SJCRH30 (cell line): Measurements from ENCODE around the gene MAP3K15. TPM values are rescaled to one million over a fixed set of nuclear protein-coding genes. Genes with fewer than 3 reads are reported as not detected.

Source experiments
- DNase-seq, 2 experiments: peaks; one replicate each; pipeline ENCODE4 v3.0.0-alpha.2; 2015 to 2020
- H3K27ac ChIP-seq: fragments of 250-450 bp; sonication (Bioruptor Pico); 2 replicates; pipeline ENCODE4 v1.5.1; 2020; ENCODE audit warnings: mild to moderate bottlenecking, moderate library complexity
- H3K27me3 ChIP-seq: fragments of 250-450 bp; sonication (Bioruptor Pico); 2 replicates; pipeline ENCODE4 v1.5.1; 2020; ENCODE audit warnings: mild to moderate bottlenecking, moderate library complexity
- H3K36me3 ChIP-seq: fragments of 250-450 bp; sonication (Bioruptor Pico); 2 replicates; pipeline ENCODE4 v1.5.1; 2020; ENCODE audit warnings: mild to moderate bottlenecking, moderate library complexity
- H3K4me1 ChIP-seq: fragments of 250-450 bp; sonication (Bioruptor Pico); 2 replicates; pipeline ENCODE4 v1.5.1; 2020; ENCODE audit warnings: mild to moderate bottlenecking, moderate library complexity
- H3K4me3 ChIP-seq: fragments of 250-450 bp; sonication (Bioruptor Pico); 2 replicates; pipeline ENCODE4 v1.5.1; 2020; ENCODE audit warnings: mild to moderate bottlenecking, moderate library complexity
- H3K9me3 ChIP-seq: fragments of 250-450 bp; sonication (Bioruptor Pico); replicated peaks from 2 replicates; pipeline ENCODE4 v1.5.1; 2020; ENCODE audit warnings: mild to moderate bottlenecking, moderate library complexity
- total RNA-seq: library from RNA; depleted of rRNA; stranded (reverse); fragments of >200 nt; shearing (Covaris generic); gene quantifications from 2 replicates; pipeline ENCODE4 v1.2.3, GENCODE V29; 2014; rRNA removed

The MAP3K15 gene, protein sequence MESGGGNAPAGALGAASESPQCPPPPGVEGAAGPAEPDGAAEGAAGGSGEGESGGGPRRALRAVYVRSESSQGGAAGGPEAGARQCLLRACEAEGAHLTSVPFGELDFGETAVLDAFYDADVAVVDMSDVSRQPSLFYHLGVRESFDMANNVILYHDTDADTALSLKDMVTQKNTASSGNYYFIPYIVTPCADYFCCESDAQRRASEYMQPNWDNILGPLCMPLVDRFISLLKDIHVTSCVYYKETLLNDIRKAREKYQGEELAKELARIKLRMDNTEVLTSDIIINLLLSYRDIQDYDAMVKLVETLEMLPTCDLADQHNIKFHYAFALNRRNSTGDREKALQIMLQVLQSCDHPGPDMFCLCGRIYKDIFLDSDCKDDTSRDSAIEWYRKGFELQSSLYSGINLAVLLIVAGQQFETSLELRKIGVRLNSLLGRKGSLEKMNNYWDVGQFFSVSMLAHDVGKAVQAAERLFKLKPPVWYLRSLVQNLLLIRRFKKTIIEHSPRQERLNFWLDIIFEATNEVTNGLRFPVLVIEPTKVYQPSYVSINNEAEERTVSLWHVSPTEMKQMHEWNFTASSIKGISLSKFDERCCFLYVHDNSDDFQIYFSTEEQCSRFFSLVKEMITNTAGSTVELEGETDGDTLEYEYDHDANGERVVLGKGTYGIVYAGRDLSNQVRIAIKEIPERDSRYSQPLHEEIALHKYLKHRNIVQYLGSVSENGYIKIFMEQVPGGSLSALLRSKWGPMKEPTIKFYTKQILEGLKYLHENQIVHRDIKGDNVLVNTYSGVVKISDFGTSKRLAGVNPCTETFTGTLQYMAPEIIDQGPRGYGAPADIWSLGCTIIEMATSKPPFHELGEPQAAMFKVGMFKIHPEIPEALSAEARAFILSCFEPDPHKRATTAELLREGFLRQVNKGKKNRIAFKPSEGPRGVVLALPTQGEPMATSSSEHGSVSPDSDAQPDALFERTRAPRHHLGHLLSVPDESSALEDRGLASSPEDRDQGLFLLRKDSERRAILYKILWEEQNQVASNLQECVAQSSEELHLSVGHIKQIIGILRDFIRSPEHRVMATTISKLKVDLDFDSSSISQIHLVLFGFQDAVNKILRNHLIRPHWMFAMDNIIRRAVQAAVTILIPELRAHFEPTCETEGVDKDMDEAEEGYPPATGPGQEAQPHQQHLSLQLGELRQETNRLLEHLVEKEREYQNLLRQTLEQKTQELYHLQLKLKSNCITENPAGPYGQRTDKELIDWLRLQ (N-terminal part only)
- total RNA-seq = 0.38 and 0.51 TPM in 2 replicates

- DNase-seq = peak; percentile 62 to 64
- peak within 1 kb of the TSS; percentile 53 for H3K4me3 ChIP-seq
- H3K36me3 ChIP-seq = no peaks in the 10 kb centered on the region
- H3K9me3 ChIP-seq = no peaks in the 10 kb centered on the region
- no peaks in the 10 kb centered on the region for H3K27me3 ChIP-seq
- no peak within 1 kb of the TSS for H3K27ac ChIP-seq
- no peaks in the 10 kb centered on the region for H3K4me1 ChIP-seq
Measured at GRCh38 chrX:19514791-19515614, at the start of gene MAP3K15. Gene MAP3K15 (minus strand): TSS chrX:19515508. CDS start chrX:19515261, 247 bp downstream.

- peaks cover 10% of the 10 kb centered on the region; the same call in 1 of the 2 replicates for H3K36me3 ChIP-seq
- peaks cover 14% of the 10 kb centered on the region for H3K4me1 ChIP-seq
- no peak overlapping the region for H3K27ac ChIP-seq
- DNase-seq = no peak
- no peaks in the 10 kb centered on the region for H3K9me3 ChIP-seq
- H3K27me3 ChIP-seq = no peaks in the 10 kb centered on the region
- no peak overlapping the region for H3K4me3 ChIP-seq
Measured at GRCh38 chrX:19564606-19565005, 49.3 kb upstream of the MAP3K15 start.

GRCh38 chrX:19563746-19564145 lies 48.4 kb upstream of the MAP3K15 start:
- Histone ChIP-seq H3K27me3 (no peaks in the 10 kb centered on the region), H3K4me3 (no peak overlapping the region), H3K36me3 (peaks cover 9% of the 10 kb centered on the region; the same call in 1 of the 2 replicates), H3K4me1 (peaks cover 14% of the 10 kb centered on the region), H3K9me3 (no peaks in the 10 kb centered on the region), H3K27ac (no peak overlapping the region)
- DNase-seq = no peak

DNA sequence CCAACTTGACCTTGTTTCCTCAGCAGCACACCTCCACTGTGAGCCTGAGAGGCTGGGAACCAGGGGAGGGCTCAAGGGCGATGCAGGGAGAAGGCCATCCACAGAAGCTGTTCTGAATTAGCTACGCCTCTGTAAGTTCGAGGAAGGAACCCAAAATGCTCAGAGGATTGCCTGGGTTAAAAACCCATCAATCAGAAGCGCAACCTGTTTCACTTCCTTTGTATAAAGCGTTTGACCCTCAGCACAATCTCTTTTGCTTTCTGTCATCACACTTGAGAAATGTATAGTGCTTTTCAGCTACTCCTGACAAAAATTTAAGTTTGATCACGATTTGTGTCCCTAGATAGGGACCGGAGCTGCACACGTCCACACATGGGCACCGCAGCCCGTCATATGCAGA lies 48.0 kb upstream of the MAP3K15 start:
- no peaks in the 10 kb centered on the region for H3K9me3 ChIP-seq
- no peak overlapping the region for H3K27ac ChIP-seq
- H3K4me3 ChIP-seq = no peak overlapping the region
- no peak for DNase-seq
- peaks cover 14% of the 10 kb centered on the region for H3K4me1 ChIP-seq
- H3K27me3 ChIP-seq = no peaks in the 10 kb centered on the region
- peaks cover 6% of the 10 kb centered on the region; the same call in 1 of the 2 replicates for H3K36me3 ChIP-seq

DNA sequence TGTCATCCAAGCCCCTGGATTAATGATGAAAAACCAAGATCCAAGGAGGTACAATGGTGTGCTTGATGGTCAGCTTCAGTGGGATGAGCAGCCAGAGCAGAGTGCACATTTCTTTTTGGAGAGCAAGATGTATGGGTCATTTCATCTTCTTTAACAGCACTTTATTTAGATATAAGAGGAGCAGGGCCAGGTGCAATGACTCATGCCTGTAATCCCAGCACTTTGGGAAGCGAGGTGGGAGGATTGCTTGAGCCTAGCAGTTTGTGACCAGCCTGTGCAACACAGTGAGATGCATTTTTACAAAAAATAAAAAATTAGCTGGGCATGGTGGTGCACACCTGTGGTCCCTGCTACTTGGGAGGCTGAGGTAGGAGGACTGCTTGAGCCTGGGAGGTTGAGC lies 45.3 kb upstream of the MAP3K15 start:
- peak overlapping the region; percentile 54 for H3K27ac ChIP-seq
- no peak overlapping the region for H3K4me3 ChIP-seq
- peak; percentile 66 to 78 for DNase-seq
- no peaks in the 10 kb centered on the region for H3K27me3 ChIP-seq
- no peaks in the 10 kb centered on the region for H3K9me3 ChIP-seq
- peaks cover 25% of the 10 kb centered on the region for H3K4me1 ChIP-seq
- peaks cover 3% of the 10 kb centered on the region; the same call in 1 of the 2 replicates for H3K36me3 ChIP-seq

- Histone ChIP-seq H3K27me3 (no peaks in the 10 kb centered on the region), H3K4me3 (no peak overlapping the region), H3K9me3 (no peaks in the 10 kb centered on the region), H3K4me1 (peaks cover 38% of the 10 kb centered on the region), H3K36me3 (no peaks in the 10 kb centered on the region), H3K27ac (no peak overlapping the region)
- no peak for DNase-seq
Measured at GRCh38 chrX:19557822-19558221, 42.5 kb upstream of the MAP3K15 start.

DNA sequence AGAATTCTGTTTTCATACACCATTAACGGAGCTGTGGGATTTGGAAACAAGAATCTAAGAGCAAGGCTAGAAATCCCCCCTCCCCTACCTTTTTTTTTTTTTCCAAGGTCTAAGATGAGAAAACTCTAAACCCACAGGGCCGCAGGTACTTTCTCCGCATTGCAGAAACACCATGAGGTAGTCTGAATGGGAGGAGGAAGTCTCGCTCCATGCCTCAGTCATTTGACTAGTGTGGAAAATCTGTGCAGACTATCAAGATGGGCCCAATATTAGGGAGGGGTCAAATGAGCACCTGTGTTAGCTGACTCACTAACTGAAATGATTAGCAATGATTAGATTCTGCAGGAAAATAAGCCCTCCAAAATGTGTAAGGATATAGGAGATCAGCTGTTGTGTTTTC lies 40.9 kb upstream of the MAP3K15 start:
- H3K27ac ChIP-seq = peak overlapping the region; percentile 98
- H3K27me3 ChIP-seq = no peaks in the 10 kb centered on the region
- H3K36me3 ChIP-seq = no peaks in the 10 kb centered on the region
- H3K9me3 ChIP-seq = no peaks in the 10 kb centered on the region
- no peak for DNase-seq
- peaks cover 42% of the 10 kb centered on the region for H3K4me1 ChIP-seq
- H3K4me3 ChIP-seq = no peak overlapping the region

GRCh38 chrX:19555683-19556082 lies 40.4 kb upstream of the MAP3K15 start:
- Histone ChIP-seq H3K4me1 (peaks cover 42% of the 10 kb centered on the region), H3K9me3 (no peaks in the 10 kb centered on the region), H3K27me3 (no peaks in the 10 kb centered on the region), H3K36me3 (no peaks in the 10 kb centered on the region), H3K4me3 (no peak overlapping the region), H3K27ac (peak overlapping the region; percentile 98)
- DNase-seq = no peak

DNA sequence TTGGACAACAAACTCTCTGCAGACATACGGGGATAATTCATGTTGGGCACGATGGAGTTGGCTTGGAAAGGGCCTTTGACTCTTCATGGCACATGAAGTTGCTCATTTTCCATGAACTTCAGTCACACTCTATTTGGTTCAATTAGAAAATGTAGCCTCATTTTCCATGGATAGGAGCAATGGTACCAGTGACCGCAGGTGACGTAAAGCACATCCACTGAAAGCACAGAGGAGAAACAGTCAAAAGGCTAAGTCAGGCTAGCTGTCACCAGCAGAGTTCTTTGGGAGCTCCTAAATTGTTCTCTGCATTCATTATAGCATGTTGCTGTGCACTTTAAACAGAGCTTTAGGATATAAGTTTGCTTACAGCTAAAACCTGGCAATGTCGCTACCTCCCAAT lies 39.9 kb upstream of the MAP3K15 start:
- Histone ChIP-seq H3K4me1 (peaks cover 39% of the 10 kb centered on the region), H3K27ac (peak overlapping the region; percentile 98), H3K27me3 (no peaks in the 10 kb centered on the region), H3K9me3 (no peaks in the 10 kb centered on the region), H3K4me3 (peak overlapping the region; percentile 13), H3K36me3 (no peaks in the 10 kb centered on the region)
- DNase-seq = peak; percentile 45 to 75

DNA sequence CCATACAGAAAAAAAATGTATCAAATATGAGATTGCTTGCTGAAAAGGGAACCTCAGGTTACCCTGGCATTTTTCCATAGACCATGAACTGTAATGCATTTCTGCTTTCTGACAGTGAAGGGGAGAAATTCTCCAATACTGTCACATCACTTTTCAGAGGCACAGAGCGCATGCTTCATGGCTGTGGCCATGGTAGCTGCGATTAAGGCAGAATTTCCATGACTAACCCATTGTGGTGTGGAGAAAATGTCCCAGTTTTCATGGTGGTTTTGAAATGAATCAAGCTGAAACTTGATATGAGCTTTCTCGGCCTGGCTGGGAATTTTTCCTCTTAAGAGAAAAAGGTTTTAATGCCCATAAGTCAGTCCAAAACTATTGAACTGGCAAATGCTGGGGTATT lies 39.5 kb upstream of the MAP3K15 start:
- peak; percentile 83 to 95 for DNase-seq
- peak overlapping the region; percentile 98 for H3K27ac ChIP-seq
- H3K4me1 ChIP-seq = peaks cover 37% of the 10 kb centered on the region
- H3K36me3 ChIP-seq = peaks cover 2% of the 10 kb centered on the region
- H3K27me3 ChIP-seq = no peaks in the 10 kb centered on the region
- H3K9me3 ChIP-seq = no peaks in the 10 kb centered on the region
- H3K4me3 ChIP-seq = peak overlapping the region; percentile 13

GRCh38 chrX:19552793-19553192 lies 37.5 kb upstream of the MAP3K15 start:
- no peaks in the 10 kb centered on the region for H3K9me3 ChIP-seq
- H3K27ac ChIP-seq = no peak overlapping the region
- no peak overlapping the region for H3K4me3 ChIP-seq
- H3K36me3 ChIP-seq = peaks cover 16% of the 10 kb centered on the region
- DNase-seq = no peak
- no peaks in the 10 kb centered on the region for H3K27me3 ChIP-seq
- H3K4me1 ChIP-seq = peaks cover 37% of the 10 kb centered on the region

DNA sequence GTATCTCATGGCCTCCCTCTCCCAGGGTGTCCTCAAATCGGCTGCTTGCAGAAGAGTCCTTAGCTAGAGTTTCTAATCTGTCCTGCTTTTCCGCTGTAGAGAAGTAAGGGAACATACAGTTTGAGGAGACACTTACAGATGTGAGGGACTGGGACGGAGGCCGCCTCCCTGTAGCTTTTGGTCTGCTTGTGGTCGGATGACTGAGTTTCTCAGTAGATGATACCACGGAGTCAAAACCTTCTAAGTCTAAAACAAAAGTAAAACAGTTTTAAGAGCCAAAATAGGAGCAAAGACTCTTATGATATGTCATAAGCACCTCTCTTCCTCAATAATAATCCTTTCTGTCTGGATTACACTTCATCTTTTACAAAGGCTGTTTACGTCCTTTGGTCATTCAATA lies 34.5 kb upstream of the MAP3K15 start:
- peaks cover 10% of the 10 kb centered on the region for H3K4me1 ChIP-seq
- H3K4me3 ChIP-seq = no peak overlapping the region
- H3K9me3 ChIP-seq = no peaks in the 10 kb centered on the region
- H3K27ac ChIP-seq = no peak overlapping the region
- DNase-seq = no peak
- H3K27me3 ChIP-seq = no peaks in the 10 kb centered on the region
- peaks cover 25% of the 10 kb centered on the region for H3K36me3 ChIP-seq

- Histone ChIP-seq H3K4me1 (0 out of 2 replicates have a peak, but pooled peaks cover 6% of the 10 kb centered on the region), H3K27ac (no peak overlapping the region), H3K9me3 (no peaks in the 10 kb centered on the region), H3K27me3 (no peaks in the 10 kb centered on the region), H3K4me3 (no peak overlapping the region), H3K36me3 (peaks cover 25% of the 10 kb centered on the region)
- DNase-seq = no peak
Measured at GRCh38 chrX:19548934-19549333, 33.6 kb upstream of the MAP3K15 start.

DNA sequence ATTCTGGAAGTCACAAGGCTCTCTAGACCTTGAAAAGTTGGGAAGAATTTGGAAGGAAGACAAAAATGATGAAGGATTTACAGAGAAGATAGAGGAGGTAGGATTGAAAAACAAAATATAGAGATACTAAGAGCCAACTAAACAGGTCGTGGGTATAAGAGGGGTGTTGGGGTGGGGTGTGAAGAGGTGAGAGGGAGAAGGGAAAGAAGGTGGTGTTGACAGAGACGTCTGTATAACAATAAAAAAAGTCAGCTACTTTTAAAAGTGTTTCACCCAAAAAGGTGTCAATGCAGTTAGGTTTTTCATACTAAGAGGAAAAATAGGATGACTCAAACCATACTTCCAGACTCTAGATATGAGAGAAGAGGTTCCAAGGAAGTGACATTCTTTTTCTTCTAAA lies 33.0 kb upstream of the MAP3K15 start:
- no peak overlapping the region for H3K4me3 ChIP-seq
- H3K9me3 ChIP-seq = no peaks in the 10 kb centered on the region
- DNase-seq = no peak
- no peak overlapping the region for H3K27ac ChIP-seq
- H3K27me3 ChIP-seq = no peaks in the 10 kb centered on the region
- H3K36me3 ChIP-seq = peaks cover 25% of the 10 kb centered on the region
- 0 out of 2 replicates have a peak, but pooled peaks cover 6% of the 10 kb centered on the region for H3K4me1 ChIP-seq
